Measurements from ENCODE around the gene UNC119.
"Not testable (repeated sequence)": the region's sequence is repeated elsewhere in the genome, so short reads cannot be mapped to it uniquely, and the experiment has no call there.

The UNC119 gene

GRCh38 chr17:28540231-28540630, 12.2 kb downstream of the UNC119 start:
- no peak for FAIRE-seq

DNA sequence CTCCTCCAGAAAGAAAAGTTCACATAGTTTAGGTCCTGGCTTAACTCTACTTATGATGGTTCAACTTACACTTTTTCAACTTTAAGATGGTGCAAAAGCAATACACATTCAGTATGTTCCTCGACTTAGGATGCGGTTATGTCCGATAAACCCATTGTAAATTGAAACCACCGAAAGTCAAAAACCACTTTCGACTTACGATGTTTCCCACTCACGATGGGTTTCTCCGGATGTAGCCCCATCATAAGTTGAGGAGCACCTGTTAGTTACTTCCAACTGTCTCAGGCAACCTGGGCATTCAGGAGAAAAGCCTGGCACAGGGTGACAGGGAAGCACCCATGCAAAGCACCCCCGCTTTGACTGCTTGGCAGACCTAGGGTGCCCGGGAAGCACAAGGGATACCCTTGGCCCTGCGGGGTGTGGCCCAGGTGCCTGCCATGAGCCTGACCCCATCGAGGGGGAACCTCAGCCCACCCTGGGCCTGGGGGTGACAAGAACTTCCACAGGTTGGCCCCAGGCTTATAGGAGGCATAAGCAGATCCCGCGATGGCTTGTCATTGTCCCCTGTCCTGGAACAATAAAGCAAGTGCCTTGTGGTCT, 14.0 kb downstream of the UNC119 start:
- no peak for FAIRE-seq

DNA sequence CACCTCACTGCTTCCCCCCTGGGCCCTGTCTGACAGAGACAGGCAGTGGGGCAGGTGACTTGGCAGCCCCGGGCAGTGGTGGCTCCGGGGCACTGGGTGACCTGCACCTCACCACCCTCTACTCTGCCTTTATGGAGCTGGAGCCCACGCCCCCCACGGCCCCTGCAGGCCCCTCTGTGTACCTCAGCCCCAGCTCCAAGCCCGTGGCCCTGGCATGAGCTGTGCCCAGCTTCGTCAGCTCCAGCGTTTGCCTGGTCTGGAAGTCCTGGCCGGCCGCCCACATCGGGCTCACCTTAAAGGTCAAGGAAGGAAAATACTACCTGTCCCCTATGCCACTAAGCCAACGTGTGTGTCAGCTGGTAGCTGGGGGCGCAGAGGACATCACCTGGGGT, 15.2 kb downstream of the UNC119 start:
- FAIRE-seq: no peak

- FAIRE-seq: no peak
Observed at GRCh38 chr17:28536532-28537218, 15.7 kb downstream of the UNC119 start.

DNA sequence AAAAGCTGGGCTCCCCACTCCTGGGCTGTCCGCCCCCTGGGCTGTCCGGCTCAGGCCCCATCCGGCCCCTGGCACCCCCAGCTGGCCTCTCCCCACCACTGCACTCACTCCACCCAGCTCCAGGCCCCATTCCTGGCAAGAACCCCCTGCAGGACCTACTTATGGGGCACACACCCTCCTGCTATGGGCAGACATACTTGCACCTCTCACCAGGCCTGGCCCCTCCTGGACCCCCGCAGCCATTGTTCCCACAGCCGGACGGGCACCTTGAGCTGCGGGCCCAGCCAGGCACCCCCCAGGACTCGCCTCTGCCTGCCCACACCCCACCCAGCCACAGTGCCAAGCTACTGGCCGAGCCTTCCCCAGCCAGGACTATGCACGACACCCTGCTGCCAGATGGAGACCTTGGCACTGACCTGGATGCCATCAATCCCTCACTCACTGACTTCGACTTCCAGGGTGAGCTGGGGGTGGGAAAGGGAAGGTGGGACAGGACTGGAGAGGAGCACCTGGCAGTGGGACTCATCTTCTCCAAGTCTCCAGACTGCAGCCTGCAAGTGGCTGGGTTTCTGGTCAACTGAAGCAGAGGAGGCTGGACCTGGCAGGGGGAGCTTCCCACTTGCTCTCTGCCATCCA, 17.6 kb downstream of the UNC119 start:
- no peak for FAIRE-seq

- FAIRE-seq: no peak
Observed at GRCh38 chr17:28533091-28533807, 19.2 kb downstream of the UNC119 start.

DNA sequence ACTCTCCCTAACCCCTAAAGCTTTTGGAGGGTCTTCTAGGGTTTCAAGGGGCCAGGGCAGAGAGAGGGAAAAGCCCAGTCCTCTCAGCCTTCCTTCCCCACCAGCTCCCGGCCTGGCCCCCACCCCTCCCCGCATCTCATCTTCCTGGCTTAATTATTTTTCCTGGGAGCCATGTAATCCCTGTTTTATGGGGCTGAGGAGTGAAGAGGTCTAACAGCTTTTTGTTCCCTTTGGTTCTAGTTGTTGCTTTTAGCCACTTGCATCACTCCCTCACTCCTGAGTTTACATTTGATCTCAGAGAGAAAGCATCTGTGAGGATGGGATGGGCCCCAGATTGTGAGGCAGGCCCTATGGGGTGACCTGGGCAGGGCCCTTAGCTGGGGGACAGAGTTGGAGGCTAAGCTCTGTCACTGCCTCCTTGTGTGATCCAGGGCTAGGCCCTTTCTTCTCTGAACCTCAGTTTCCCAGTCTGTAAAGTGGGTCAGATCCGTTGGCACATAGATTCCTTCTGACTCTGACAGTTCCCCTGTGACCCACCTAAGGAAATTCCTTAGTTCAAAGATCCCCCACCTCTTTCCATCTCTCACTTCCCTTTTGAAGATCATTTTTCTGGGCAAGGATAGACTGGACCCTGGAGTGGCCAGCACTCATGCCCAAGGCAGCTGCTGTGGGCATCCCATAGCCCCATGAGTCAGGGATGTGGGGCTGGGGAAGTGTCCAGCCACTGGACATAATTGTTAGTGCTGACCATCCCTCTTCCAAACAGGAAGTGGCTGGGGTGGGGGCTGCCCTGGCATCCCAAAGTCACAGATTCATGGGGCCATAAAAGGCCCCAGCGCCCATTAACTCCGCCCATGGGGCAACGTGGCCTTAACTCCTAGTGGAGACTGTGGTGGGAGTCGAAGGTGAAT, 20.1 kb downstream of the UNC119 start:
- FAIRE-seq: no peak

DNA sequence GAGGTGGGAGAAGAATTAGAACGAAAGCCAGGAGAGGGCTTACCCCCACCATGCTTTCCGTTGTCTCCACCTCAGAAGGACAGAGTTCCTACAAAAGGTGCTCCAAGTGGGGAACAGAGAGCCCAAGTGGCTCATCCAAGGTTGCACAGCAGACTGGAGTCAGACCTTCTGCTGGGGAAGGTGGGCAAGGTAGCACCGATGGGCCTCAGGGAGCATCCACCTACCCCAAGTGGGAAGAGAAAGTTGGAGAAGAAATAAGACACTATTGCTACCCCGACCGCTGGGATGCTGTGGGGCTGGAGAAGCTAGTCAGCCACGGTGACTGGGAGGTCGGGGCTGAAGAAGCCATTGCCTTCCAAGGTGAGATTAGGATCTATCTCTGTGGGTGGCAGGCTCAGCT, 21.5 kb downstream of the UNC119 start:
- no peak for FAIRE-seq

DNA sequence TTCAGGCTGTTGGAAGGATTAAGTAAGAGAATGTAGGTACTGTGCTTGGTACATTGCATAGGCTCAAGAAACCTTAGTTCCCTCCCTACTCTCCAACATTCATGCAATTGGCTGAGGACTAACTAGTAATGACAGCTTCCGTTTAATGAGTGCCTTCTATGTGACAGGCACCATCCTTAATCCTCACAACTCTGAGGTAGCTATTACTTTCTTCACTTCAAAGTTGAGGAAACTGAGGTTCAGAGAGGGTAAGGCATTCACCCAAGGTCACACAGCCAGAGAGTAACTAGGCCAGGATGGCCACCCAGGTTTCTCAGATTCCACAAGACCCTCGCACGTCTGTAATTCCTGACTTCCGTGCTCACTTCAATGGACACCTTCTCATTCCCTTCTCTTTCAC, 22.2 kb downstream of the UNC119 start:
- FAIRE-seq: no peak

DNA sequence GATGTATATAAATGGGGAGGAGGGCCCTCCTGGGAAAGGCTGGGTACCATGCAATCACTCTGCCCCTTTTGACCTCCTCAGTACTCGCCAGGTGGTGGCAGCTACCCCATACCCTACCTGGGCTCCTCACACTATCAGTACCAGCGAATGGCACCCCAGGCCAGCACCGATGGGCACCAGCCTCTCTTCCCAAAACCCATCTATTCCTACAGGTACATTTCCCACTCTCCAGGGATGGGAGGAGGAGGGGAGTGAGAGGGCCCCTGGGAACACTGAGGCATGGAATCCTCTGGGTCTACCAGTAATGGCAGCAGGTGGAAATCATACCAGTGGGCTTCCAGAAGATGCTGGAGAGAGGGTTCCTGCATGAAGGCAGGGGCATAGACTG, 23.4 kb downstream of the UNC119 start:
- no peak for FAIRE-seq

DNA sequence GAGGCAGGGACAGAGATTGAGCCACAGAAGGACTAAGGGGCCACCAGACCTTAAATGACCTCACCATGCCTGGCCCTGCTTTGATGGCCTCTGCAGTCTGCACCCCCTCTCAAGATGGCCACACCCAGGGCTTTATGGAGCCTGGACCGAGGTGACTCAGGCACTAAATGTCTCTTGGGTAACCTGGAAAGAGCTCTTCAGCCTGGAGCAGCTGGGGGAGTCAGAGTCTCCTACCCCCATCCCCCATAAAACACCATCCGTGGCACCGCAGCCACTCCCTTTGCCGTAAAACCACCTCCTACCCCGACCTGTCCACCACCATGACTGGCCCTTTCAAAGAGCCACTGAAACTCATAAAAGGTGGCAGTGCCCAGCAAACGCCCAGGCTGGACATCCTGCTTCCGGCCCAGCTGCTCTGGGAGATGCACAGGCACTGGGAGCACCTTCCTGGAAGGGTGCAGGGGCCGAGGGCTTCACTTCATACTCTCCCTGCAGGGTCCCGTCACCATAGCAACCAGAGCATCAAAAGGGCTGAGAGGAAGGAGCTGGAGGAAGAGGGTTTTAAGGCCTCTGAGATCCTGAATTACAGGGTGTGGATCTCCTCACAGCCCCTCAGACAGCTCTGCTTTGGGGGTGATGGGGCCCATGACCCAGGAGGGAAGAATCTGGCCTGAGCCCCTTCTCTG, 24.0 kb downstream of the UNC119 start:
- no peak for FAIRE-seq

DNA sequence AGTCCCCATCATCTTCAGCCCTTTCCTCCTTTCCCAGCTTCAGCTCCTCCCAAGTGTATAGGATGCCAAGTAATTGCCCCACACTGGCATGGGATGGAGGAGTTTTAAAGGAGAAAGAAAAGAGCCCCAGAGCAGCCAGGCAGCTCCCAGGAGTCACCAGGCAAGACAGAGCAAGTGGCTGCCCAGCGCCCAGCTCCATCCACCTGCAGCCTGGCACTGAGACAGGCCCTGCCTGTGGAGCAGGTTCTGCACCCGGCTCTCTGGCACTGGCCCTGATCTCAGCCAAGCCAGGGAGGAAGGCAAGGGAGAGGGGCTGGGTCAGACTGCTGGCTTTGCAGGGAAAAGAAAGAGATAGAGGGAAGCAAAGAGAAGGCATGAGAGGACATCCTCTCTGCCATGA, 24.6 kb downstream of the UNC119 start:
- FAIRE-seq: no peak

DNA sequence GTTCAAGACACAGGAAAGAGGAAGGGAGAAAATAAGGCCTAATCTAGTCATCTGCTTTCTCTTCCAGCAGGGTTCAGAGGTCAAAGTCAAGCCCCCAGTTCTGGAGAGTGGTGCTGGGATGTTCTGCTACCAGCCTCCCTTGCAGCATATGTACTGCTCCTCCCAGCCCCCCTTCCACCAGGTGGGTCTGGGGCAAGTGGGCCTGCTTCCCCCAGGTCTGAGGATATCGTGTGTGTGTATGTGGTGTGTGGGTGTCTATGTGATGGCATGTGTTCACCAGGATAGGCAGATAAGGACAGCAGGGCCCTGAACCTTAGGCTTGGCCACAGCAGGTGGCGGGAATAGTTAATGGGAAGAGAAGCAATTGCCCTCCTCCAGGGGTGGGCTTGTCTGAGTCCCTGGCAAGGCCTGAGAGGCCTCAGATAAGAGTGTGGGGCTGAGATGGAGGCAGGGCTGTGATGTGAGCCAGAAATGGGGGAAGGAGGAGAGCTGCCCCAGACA, 25.2 kb downstream of the UNC119 start:
- FAIRE-seq: no peak

DNA sequence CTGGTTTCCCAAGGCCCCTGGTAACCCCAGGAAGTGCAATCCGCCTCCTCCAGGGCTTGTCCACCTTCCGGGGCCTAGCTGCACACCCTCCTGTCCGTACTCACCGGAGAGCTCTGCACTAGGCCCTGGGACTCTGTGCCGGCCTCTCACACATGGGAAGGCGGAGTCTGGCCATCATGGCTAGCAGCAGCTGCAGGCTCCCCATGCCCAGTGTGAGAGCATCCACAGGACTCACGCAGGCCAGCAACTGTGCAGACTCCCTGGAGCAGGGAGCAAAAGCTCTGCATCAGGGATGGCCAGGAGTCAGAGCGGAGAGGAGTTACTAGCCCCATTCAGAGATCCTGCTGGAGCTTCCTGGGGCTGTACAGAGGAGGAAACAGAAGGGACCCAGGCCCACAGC, 26.0 kb downstream of the UNC119 start:
- FAIRE-seq: no peak

- FAIRE-seq: no peak
Observed at GRCh38 chr17:28524476-28525424, 27.7 kb downstream of the UNC119 start.

DNA sequence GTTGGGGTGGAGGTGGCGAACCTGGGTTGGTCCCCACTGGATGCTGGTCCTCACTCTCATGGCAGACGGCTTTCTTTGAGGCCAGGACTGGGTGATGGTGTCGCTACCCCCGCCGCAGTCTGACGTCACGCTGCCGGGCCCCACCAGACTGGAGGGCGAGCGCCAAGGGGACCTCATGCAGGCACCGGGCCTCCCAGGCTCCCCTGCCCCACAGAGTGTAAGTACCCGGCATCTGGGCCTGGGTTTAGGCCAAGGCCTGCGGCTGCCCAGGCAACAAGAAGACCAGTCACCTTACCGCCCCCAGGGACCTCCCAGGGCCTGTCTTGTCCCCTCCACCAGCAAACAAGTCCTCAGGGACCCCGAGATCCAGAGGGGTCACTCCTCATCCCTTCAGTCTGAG, 28.5 kb downstream of the UNC119 start:
- FAIRE-seq: no peak

DNA sequence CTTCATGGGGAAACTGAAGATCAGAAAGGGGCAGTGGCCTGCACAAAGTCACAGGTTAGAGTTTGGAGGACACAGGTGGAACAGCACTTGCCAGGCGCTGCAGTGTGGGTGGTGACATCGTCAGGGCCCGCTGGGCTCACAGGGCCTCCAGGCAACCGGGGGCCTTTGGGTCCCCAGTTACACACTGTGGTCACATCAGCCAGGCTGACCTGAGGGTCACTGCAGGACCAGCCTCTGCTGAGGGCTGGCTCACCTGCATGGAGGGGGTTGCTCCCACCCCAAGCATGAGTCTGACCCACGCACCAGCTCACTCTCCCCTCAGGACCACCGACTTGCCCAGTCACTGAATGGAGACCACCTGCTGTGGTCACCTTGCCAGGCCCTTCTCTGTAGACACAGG, 29.2 kb downstream of the UNC119 start:
- no peak for FAIRE-seq

DNA sequence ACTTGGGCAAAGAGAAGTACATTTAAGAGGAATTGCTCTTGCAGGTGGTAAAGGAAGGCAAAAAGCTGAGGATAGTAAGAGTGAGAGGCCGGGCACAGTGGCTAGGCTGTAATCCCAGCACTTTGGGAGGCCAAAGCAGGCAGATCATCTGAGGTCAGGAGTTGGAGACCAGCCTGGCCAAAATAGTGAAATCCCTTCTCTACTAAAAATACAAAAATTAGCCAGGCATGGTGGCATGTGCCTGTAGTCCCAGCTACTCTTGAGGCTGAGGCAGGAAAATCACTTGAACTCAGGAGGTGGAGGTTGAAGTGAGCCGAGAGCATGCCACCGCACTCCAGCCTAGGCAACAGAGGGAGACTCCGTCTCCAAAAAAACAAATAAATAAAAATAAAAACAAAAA, 30.1 kb downstream of the UNC119 start:
- not testable (repeated sequence) for FAIRE-seq

DNA sequence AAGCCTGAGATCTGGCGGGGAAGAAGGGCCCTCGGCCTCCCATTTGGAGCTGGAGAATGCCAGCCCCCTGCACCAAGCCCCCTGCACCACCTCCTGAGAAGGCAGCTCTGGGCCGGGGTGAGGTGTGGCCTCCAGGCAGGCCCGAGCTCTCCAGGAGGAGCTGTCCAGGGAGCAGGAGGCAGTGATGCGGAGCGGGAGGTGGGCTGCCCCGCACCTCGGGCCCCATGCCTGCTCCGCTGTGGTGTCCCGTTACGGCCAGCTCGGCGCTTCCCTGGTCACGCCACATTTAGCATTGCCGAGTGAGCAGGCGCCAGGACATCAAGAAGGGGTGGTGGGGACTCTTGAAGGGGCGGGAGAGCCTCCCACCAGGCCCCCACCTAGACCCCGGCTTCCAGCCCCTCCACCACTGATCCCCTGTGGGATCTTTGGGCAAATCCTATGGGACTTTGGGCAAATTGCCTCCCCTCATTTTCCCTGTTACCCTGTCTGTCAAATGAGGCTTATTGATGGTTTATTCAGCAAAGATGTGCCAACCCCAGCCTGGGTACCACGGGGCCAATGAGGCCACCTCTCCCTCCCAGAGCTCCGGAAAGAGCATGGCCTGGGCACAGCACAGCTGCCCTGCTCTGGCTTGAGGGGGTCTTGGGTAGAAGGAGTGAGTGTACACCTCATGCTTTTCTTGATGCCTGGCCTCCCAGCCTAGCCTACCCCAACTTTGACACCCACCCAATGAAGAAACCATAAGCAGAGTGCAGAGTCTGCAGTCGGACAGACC, 30.9 kb downstream of the UNC119 start:
- FAIRE-seq: no peak

DNA sequence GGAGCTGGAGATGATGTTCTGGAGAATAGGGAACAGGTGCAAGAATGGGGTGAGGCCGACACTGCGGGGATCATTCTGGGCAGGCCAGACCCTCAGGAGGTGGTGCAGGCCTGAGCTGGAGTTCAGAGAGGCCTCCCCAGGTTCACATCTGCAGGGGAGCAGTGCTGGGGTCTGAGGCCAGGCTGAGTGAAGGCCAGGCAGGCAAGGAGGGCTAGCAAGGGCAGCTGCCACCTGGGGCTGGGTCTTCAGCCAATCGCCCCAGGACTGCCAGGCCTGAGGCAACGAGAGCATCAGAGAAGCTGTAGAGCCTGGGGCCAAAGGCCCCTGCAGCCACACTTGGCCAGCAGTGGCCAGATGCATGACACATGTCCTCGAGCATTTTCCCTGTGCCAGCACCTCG, 31.7 kb downstream of the UNC119 start:
- no peak for FAIRE-seq

Data from islet of Langerhans (tissue), 1 donor.